ENCODE data around the gene ACOT7.

ACOT7 gene

DNA sequence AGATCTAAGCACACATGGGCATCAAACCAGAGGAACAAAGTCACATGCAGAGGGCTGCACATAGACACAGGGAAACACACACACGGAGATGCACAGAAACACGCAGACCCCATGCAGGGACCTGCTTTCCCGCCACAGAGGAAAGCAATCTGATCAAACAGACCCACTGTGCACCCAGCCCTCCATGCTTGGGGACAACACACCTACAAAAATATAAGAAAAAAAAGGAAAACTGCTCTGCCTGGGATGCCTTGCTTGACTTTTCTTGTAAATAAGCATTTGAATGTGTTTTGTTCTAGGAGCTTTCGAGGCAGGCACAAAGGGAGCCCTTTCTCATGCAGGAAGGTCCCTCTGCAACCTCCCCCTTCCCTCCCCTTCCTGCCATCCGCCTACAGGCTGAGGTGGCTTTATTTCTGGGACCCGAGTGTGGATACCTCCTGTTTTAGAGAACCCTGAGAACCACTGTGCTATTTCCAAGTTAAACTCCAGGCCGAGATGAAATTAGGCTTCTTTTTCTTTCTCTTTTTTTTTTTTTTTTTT, 154.3 kb downstream of the ACOT7 start:
- Histone ChIP-seq H3F3A (ENCODE audit: insufficient read depth, low read length) (no peaks in the 10 kb centered on the region), H3K9me3 (ENCODE audit: low read length) (no peaks in the 10 kb centered on the region), H3K27me3 (ENCODE audit: insufficient read depth, low read length) (peaks cover 14% of the 10 kb centered on the region; the same call in 1 of the 2 replicates), H3K9ac (ENCODE audit: low read length) (no peak overlapping the region), H3K36me3 (ENCODE audit: insufficient read depth, low read length) (peaks cover under 1% of the 10 kb centered on the region; the same call in 1 of the 2 replicates), H2AFZ (ENCODE audit: low read length) (no peak overlapping the region), H3K4me2 (ENCODE audit: low read length) (no peak overlapping the region), H3K9me2 (ENCODE audit: low read depth, low read length) (no peaks in the 10 kb centered on the region), H3K79me2 (ENCODE audit: insufficient read depth, low read length) (peaks cover 11% of the 10 kb centered on the region; the same call in 1 of the 2 replicates), H4K20me1 (ENCODE audit: insufficient read depth, low read length) (no peaks in the 10 kb centered on the region), H3K4me1 (ENCODE audit: insufficient read depth, low read length, severe bottlenecking) (peaks cover 11% of the 10 kb centered on the region), H3K27ac (ENCODE audit: low read depth, low read length, poor library complexity, severe bottlenecking) (no peak overlapping the region), H3K4me3 (ENCODE audit: low read depth, low read length, poor library complexity, severe bottlenecking) (no peak overlapping the region)
- no peak for TF ChIP-seq EZH2 (IDR thresholded peaks at IDR 0.05; ENCODE audit: borderline replicate concordance, low read length)
- TF ChIP-seq, protein P1, sequence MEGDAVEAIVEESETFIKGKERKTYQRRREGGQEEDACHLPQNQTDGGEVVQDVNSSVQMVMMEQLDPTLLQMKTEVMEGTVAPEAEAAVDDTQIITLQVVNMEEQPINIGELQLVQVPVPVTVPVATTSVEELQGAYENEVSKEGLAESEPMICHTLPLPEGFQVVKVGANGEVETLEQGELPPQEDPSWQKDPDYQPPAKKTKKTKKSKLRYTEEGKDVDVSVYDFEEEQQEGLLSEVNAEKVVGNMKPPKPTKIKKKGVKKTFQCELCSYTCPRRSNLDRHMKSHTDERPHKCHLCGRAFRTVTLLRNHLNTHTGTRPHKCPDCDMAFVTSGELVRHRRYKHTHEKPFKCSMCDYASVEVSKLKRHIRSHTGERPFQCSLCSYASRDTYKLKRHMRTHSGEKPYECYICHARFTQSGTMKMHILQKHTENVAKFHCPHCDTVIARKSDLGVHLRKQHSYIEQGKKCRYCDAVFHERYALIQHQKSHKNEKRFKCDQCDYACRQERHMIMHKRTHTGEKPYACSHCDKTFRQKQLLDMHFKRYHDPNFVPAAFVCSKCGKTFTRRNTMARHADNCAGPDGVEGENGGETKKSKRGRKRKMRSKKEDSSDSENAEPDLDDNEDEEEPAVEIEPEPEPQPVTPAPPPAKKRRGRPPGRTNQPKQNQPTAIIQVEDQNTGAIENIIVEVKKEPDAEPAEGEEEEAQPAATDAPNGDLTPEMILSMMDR (IDR thresholded peaks at IDR 0.05; ENCODE audit: low read length) = no peak

DNA sequence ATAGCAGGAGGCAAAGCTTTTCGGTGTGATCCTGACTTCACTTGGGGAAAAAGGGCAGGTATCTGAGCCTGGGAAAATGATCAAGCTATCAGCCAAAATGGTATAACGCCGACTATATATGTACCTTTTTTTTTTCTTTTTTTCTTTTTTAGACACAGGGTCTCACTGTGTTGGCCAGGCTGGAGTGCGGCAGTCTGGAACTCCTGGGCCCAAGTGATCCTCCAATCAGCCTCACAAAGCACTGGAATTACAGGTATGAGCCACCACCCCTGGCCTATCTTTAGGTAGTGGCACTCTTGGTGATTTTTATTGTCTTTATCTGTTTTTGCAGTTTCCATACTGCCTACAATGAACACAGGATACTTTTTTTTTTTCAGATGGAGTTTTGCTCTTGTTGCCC, 156.5 kb downstream of the ACOT7 start:
- Histone ChIP-seq H3K4me3 (ENCODE audit: low read depth, low read length, poor library complexity, severe bottlenecking) (no peak overlapping the region), H3K4me1 (ENCODE audit: insufficient read depth, low read length, severe bottlenecking) (peaks cover 15% of the 10 kb centered on the region), H3K79me2 (ENCODE audit: insufficient read depth, low read length) (peaks cover 14% of the 10 kb centered on the region; the same call in 1 of the 2 replicates)

DNA sequence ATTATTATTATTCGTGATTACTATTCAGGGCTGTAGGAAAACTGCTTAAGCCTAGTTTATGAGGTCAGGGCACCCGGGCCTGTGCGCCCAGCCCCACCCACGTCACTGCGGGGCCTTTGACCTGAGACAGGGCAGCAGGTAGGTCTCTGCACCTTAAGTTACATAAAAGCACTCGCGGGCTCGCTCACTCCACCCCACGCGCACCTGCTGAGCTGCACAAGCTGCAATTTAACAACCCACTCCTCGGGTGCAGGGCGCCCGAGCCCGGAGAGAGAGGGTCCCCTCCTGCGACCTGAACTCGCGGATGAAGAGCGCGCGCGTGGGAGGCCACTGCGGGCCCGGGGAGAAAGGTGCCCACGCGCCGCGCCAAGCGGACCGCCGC, 158.3 kb downstream of the ACOT7 start:
- Histone ChIP-seq H3K27ac (ENCODE audit: low read depth, low read length, poor library complexity, severe bottlenecking) (no peak overlapping the region), H2AFZ (ENCODE audit: low read length) (no peak overlapping the region), H3F3A (ENCODE audit: insufficient read depth, low read length) (no peaks in the 10 kb centered on the region), H3K9ac (ENCODE audit: low read length) (peak overlapping the region; percentile 75), H3K79me2 (ENCODE audit: insufficient read depth, low read length) (peaks cover 14% of the 10 kb centered on the region; the same call in 1 of the 2 replicates), H3K9me2 (ENCODE audit: low read depth, low read length) (no peaks in the 10 kb centered on the region), H4K20me1 (ENCODE audit: insufficient read depth, low read length) (no peaks in the 10 kb centered on the region), H3K4me3 (ENCODE audit: low read depth, low read length, poor library complexity, severe bottlenecking) (peak overlapping the region; percentile 69), H3K36me3 (ENCODE audit: insufficient read depth, low read length) (peaks cover 39% of the 10 kb centered on the region), H3K4me2 (ENCODE audit: low read length) (peak overlapping the region; percentile 84), H3K27me3 (ENCODE audit: insufficient read depth, low read length) (no peaks in the 10 kb centered on the region; the same call in 1 of the 2 replicates), H3K9me3 (ENCODE audit: low read length) (no peaks in the 10 kb centered on the region), H3K4me1 (ENCODE audit: insufficient read depth, low read length, severe bottlenecking) (peaks cover 15% of the 10 kb centered on the region)
- TF ChIP-seq EZH2 (IDR thresholded peaks at IDR 0.05; ENCODE audit: borderline replicate concordance, low read length) = no peak
- TF ChIP-seq, protein P1 (IDR thresholded peaks at IDR 0.05; ENCODE audit: low read length) = no peak

More for the DNA sequence above, 156.5 kb downstream of the ACOT7 start:
- no peaks in the 10 kb centered on the region for H4K20me1 ChIP-seq (ENCODE audit: insufficient read depth, low read length)
- peaks cover 4% of the 10 kb centered on the region; the same call in 1 of the 2 replicates for H3K27me3 ChIP-seq (ENCODE audit: insufficient read depth, low read length)
- no peak overlapping the region; the same call in 1 of the 2 replicates for H3K9ac ChIP-seq (ENCODE audit: low read length)
- no peak overlapping the region for H3K27ac ChIP-seq (ENCODE audit: low read depth, low read length, poor library complexity, severe bottlenecking)
- no peak overlapping the region for H2AFZ ChIP-seq (ENCODE audit: low read length)
- peaks cover 22% of the 10 kb centered on the region for H3K36me3 ChIP-seq (ENCODE audit: insufficient read depth, low read length)
- no peaks in the 10 kb centered on the region for H3K9me2 ChIP-seq (ENCODE audit: low read depth, low read length)
- H3F3A ChIP-seq (ENCODE audit: insufficient read depth, low read length) = no peaks in the 10 kb centered on the region
- H3K9me3 ChIP-seq (ENCODE audit: low read length) = no peaks in the 10 kb centered on the region
- H3K4me2 ChIP-seq (ENCODE audit: low read length) = no peak overlapping the region
- TF ChIP-seq EZH2 (IDR thresholded peaks at IDR 0.05; ENCODE audit: borderline replicate concordance, low read length) = no peak
- TF ChIP-seq, protein P1 (IDR thresholded peaks at IDR 0.05; ENCODE audit: low read length) = no peak
